GM03348 (cell line): ENCODE measurements around the gene SIX1.

Source experiments
- DNase-seq: peaks from one replicate; pipeline ENCODE4 v3.0.0; 2012; ENCODE audit warnings: low spot score

Gene SIX1

GRCh38 chr14:60655119-60655897, 6.0 kb upstream of the SIX1 start:
- DNase-seq = no peak

- peak; percentile 57 for DNase-seq
These were observed 5.1 kb upstream of the SIX1 start for GRCh38 chr14:60654334-60654821.

- DNase-seq = no peak
These were observed 4.5 kb upstream of the SIX1 start for GRCh38 chr14:60653701-60654161.

- no peak for DNase-seq
These were observed 3.7 kb upstream of the SIX1 start for GRCh38 chr14:60652674-60653651.

- DNase-seq = no peak
These were observed 2.8 kb upstream of the SIX1 start for GRCh38 chr14:60651796-60652673.

GRCh38 chr14:60651086-60651795, 2.0 kb upstream of the SIX1 start:
- no peak for DNase-seq

GRCh38 chr14:60650373-60650961, 1.2 kb upstream of the SIX1 start:
- DNase-seq = no peak

- DNase-seq = peak; percentile 19
These were observed 647 bp upstream of the SIX1 start for GRCh38 chr14:60649875-60650372.

- peak; percentile 67 for DNase-seq
These were observed 886 bp downstream of the SIX1 start for GRCh38 chr14:60648249-60648933.

GRCh38 chr14:60647837-60648248, 1.4 kb downstream of the SIX1 start:
- DNase-seq = no peak

- DNase-seq = peak; percentile 61
These were observed 2.0 kb downstream of the SIX1 start for GRCh38 chr14:60647081-60647836.

GRCh38 chr14:60646226-60646818, 3.0 kb downstream of the SIX1 start:
- peak; percentile 24 for DNase-seq

- DNase-seq = no peak
These were observed 4.0 kb downstream of the SIX1 start for GRCh38 chr14:60645126-60645741.

- DNase-seq = no peak
These were observed 4.6 kb downstream of the SIX1 start for GRCh38 chr14:60644666-60645065.

GRCh38 chr14:60643463-60644314, 5.6 kb downstream of the SIX1 start:
- DNase-seq = peak; percentile 47

GRCh38 chr14:60643141-60643462, 6.2 kb downstream of the SIX1 start:
- DNase-seq = no peak
